ENCODE data around the gene MMP7.

MMP7 gene

GRCh38 chr11:102494216-102494615, 36.3 kb downstream of the MMP7 start:
- DNase-seq (ENCODE audit: low read depth): peak; percentile 34

- DNase-seq (ENCODE audit: low read depth): no peak
Measured at GRCh38 chr11:102493524-102493923, 37.0 kb downstream of the MMP7 start.

- no peak for DNase-seq (ENCODE audit: low read depth)
Measured at GRCh38 chr11:102491969-102492368, 38.6 kb downstream of the MMP7 start.

GRCh38 chr11:102489186-102490145, 41.1 kb downstream of the MMP7 start:
- no peak for DNase-seq (ENCODE audit: low read depth)

GRCh38 chr11:102488208-102488607, 42.3 kb downstream of the MMP7 start:
- no peak for DNase-seq (ENCODE audit: low read depth)

- DNase-seq (ENCODE audit: low read depth): no peak
Measured at GRCh38 chr11:102487214-102487613, 43.3 kb downstream of the MMP7 start.

- DNase-seq (ENCODE audit: low read depth): no peak
Measured at GRCh38 chr11:102486584-102486983, 44.0 kb downstream of the MMP7 start.

- DNase-seq (ENCODE audit: low read depth): no peak
Measured at GRCh38 chr11:102485095-102485722, 45.3 kb downstream of the MMP7 start.

- DNase-seq (ENCODE audit: low read depth): no peak
Measured at GRCh38 chr11:102482433-102482832, 48.1 kb downstream of the MMP7 start.

GRCh38 chr11:102479733-102480132, 50.8 kb downstream of the MMP7 start:
- DNase-seq (ENCODE audit: low read depth): no peak

GRCh38 chr11:102478673-102479299, 51.8 kb downstream of the MMP7 start:
- no peak for DNase-seq (ENCODE audit: low read depth)

GRCh38 chr11:102476812-102477211, 53.7 kb downstream of the MMP7 start:
- DNase-seq (ENCODE audit: low read depth): no peak

- no peak for DNase-seq (ENCODE audit: low read depth)
Measured at GRCh38 chr11:102476069-102476468, 54.5 kb downstream of the MMP7 start.

GRCh38 chr11:102473543-102473942, 57.0 kb downstream of the MMP7 start:
- no peak for DNase-seq (ENCODE audit: low read depth)

GRCh38 chr11:102472127-102472526, 58.4 kb downstream of the MMP7 start:
- DNase-seq (ENCODE audit: low read depth): no peak

GRCh38 chr11:102471474-102471873, 59.1 kb downstream of the MMP7 start:
- DNase-seq (ENCODE audit: low read depth): no peak
